Astrocyte (in vitro differentiated cells and primary cell): ENCODE data around the gene ZNF48.

Source experiments
- EZH2 ChIP-seq: IDR thresholded peaks from 2 replicates; pipeline ENCODE4 v1.6.1; 2012; ENCODE audit warnings: mild to moderate bottlenecking, low read length, inconsistent platforms; ENCODE audit not compliant: insufficient read depth
- TF ChIP-seq, protein P1 (sequence below): IDR thresholded peaks from 2 replicates; pipeline ENCODE4 v1.5.1; 2011; ENCODE audit warnings: low read depth, mild to moderate bottlenecking, inconsistent platforms, low read length, moderate library complexity; ENCODE audit not compliant: insufficient read depth

DNA sequence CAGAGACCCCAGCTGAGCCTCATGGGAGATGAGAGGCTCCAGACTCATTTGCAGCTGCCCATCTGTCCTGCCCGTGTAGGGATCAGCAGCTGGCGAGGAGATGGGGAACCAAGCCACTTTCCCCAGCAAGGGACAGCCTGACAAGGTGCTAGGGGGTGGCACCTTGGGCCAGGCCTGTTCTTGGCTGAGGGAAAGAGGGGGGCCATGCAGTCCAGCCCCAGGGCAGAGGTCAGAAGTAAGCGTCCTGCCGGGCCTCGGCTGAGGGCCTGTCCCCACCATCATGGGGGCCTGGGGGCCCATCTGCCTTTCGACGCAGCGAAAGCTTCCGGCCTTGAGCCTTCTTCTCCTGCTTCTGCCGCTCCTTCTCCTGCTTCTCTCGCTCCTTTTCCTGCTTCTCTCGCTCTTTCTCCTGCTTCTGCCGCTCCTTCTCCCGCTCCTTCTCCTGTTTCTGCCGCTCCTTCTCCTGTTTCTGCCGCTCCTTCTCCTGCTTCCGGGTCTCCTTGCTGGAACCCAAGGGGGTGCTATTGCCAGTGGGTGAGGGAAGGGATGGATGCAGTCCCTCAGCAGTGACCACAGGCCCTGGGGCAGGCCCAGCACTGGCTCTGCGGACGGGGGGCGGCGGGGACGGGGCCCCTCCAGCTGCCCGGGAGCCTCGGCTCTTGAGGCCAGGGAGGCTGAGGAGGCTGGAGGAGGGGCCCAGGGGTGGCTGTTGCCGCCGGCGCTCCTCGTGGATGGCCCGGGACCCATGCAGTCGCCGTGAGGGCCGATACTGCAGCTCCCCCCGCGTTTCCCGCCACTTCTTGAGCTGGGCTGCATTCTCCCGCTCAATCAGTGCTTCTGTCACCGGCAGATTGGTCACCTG lies 37.3 kb upstream of the ZNF48 start:
- TF ChIP-seq, protein P1, sequence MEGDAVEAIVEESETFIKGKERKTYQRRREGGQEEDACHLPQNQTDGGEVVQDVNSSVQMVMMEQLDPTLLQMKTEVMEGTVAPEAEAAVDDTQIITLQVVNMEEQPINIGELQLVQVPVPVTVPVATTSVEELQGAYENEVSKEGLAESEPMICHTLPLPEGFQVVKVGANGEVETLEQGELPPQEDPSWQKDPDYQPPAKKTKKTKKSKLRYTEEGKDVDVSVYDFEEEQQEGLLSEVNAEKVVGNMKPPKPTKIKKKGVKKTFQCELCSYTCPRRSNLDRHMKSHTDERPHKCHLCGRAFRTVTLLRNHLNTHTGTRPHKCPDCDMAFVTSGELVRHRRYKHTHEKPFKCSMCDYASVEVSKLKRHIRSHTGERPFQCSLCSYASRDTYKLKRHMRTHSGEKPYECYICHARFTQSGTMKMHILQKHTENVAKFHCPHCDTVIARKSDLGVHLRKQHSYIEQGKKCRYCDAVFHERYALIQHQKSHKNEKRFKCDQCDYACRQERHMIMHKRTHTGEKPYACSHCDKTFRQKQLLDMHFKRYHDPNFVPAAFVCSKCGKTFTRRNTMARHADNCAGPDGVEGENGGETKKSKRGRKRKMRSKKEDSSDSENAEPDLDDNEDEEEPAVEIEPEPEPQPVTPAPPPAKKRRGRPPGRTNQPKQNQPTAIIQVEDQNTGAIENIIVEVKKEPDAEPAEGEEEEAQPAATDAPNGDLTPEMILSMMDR = no peak
- TF ChIP-seq EZH2 = no peak
